T-helper 1 cell treated with Interleukin-12 subunit alpha and Interleukin-12 subunit beta and Interleukin-4 antibody, amounts not matched to agents 30 μg/mL and 1 μg/mL, for 36 hours (primary cell): Measurements from ENCODE around the gene EFHC1.

Experiments used
- H3K27ac Mint-ChIP-seq: one replicate; pipeline ENCODE4 v1.8.0; 2021; ENCODE audit warnings: mild to moderate bottlenecking, mixed read lengths
- H3K27me3 Mint-ChIP-seq: one replicate; pipeline ENCODE4 v1.8.0; 2021; ENCODE audit warnings: low read depth, mixed read lengths
- H3K36me3 Mint-ChIP-seq: one replicate; pipeline ENCODE4 v1.8.0; 2021; ENCODE audit warnings: low read depth, mixed read lengths
- H3K4me1 Mint-ChIP-seq: one replicate; pipeline ENCODE4 v1.8.0; 2021; ENCODE audit warnings: low read depth, mixed read lengths
- H3K4me3 Mint-ChIP-seq: one replicate; pipeline ENCODE4 v1.8.0; 2021; ENCODE audit warnings: mild to moderate bottlenecking, moderate library complexity, mixed read lengths
- H3K9me3 Mint-ChIP-seq: one replicate; pipeline ENCODE4 v1.8.0; 2021; ENCODE audit warnings: mixed read lengths

EFHC1 gene

GRCh38 chr6:52558266-52559000, 138.3 kb downstream of the EFHC1 start:
- Mint-ChIP-seq H3K9me3 (no peaks in the 10 kb centered on the region), H3K27ac (no peak overlapping the region), H3K27me3 (peaks cover 1% of the 10 kb centered on the region), H3K4me1 (no peaks in the 10 kb centered on the region), H3K36me3 (no peaks in the 10 kb centered on the region), H3K4me3 (no peak overlapping the region)

- no peak overlapping the region for H3K27ac Mint-ChIP-seq
- H3K4me1 Mint-ChIP-seq = peaks cover 2% of the 10 kb centered on the region
- H3K9me3 Mint-ChIP-seq = no peaks in the 10 kb centered on the region
- H3K4me3 Mint-ChIP-seq = no peak overlapping the region
- H3K36me3 Mint-ChIP-seq = no peaks in the 10 kb centered on the region
- H3K27me3 Mint-ChIP-seq = no peaks in the 10 kb centered on the region
Observed at GRCh38 chr6:52560462-52560861, 140.3 kb downstream of the EFHC1 start.

- Mint-ChIP-seq H3K27ac (no peak overlapping the region), H3K4me3 (no peak overlapping the region), H3K4me1 (peaks cover 10% of the 10 kb centered on the region)
Observed at GRCh38 chr6:52562911-52563310, 142.8 kb downstream of the EFHC1 start.

GRCh38 chr6:52564856-52565255, 144.7 kb downstream of the EFHC1 start:
- no peak overlapping the region for H3K27ac Mint-ChIP-seq
- H3K4me1 Mint-ChIP-seq = peaks cover 10% of the 10 kb centered on the region
- no peaks in the 10 kb centered on the region for H3K9me3 Mint-ChIP-seq

More at GRCh38 chr6:52562911-52563310, 142.8 kb downstream of the EFHC1 start:
- Mint-ChIP-seq H3K9me3 (no peaks in the 10 kb centered on the region), H3K36me3 (no peaks in the 10 kb centered on the region), H3K27me3 (no peaks in the 10 kb centered on the region)

GRCh38 chr6:52566201-52566600, 146.1 kb downstream of the EFHC1 start:
- H3K36me3 Mint-ChIP-seq = no peaks in the 10 kb centered on the region
- no peaks in the 10 kb centered on the region for H3K9me3 Mint-ChIP-seq
- H3K4me1 Mint-ChIP-seq = peaks cover 10% of the 10 kb centered on the region
- H3K4me3 Mint-ChIP-seq = no peak overlapping the region
- H3K27me3 Mint-ChIP-seq = no peaks in the 10 kb centered on the region
- no peak overlapping the region for H3K27ac Mint-ChIP-seq

More at GRCh38 chr6:52564856-52565255, 144.7 kb downstream of the EFHC1 start:
- Mint-ChIP-seq H3K4me3 (no peak overlapping the region), H3K27me3 (no peaks in the 10 kb centered on the region), H3K36me3 (no peaks in the 10 kb centered on the region)

GRCh38 chr6:52566853-52567279, 146.7 kb downstream of the EFHC1 start:
- Mint-ChIP-seq H3K27ac (no peak overlapping the region), H3K27me3 (no peaks in the 10 kb centered on the region), H3K4me3 (no peak overlapping the region), H3K9me3 (no peaks in the 10 kb centered on the region), H3K4me1 (peaks cover 10% of the 10 kb centered on the region), H3K36me3 (no peaks in the 10 kb centered on the region)

- Mint-ChIP-seq H3K27ac (no peak overlapping the region), H3K36me3 (no peaks in the 10 kb centered on the region), H3K4me1 (peaks cover 14% of the 10 kb centered on the region), H3K9me3 (no peaks in the 10 kb centered on the region), H3K27me3 (no peaks in the 10 kb centered on the region), H3K4me3 (no peak overlapping the region)
Observed at GRCh38 chr6:52568320-52568719, 148.2 kb downstream of the EFHC1 start.

GRCh38 chr6:52570291-52570700, 150.2 kb downstream of the EFHC1 start:
- peaks cover 3% of the 10 kb centered on the region for H3K27me3 Mint-ChIP-seq
- H3K4me3 Mint-ChIP-seq = no peak overlapping the region
- H3K27ac Mint-ChIP-seq = no peak overlapping the region
- H3K4me1 Mint-ChIP-seq = peaks cover 26% of the 10 kb centered on the region
- peaks cover 2% of the 10 kb centered on the region for H3K36me3 Mint-ChIP-seq
- no peaks in the 10 kb centered on the region for H3K9me3 Mint-ChIP-seq

- Mint-ChIP-seq H3K4me1 (peaks cover 31% of the 10 kb centered on the region), H3K36me3 (peaks cover 5% of the 10 kb centered on the region)
Observed at GRCh38 chr6:52571099-52571755, 151.1 kb downstream of the EFHC1 start.

GRCh38 chr6:52572536-52572935, 152.4 kb downstream of the EFHC1 start:
- Mint-ChIP-seq H3K4me1 (peaks cover 27% of the 10 kb centered on the region), H3K36me3 (peaks cover 5% of the 10 kb centered on the region), H3K9me3 (no peaks in the 10 kb centered on the region), H3K4me3 (no peak overlapping the region), H3K27me3 (peaks cover 7% of the 10 kb centered on the region), H3K27ac (no peak overlapping the region)

More at GRCh38 chr6:52571099-52571755, 151.1 kb downstream of the EFHC1 start:
- no peaks in the 10 kb centered on the region for H3K9me3 Mint-ChIP-seq
- peaks cover 7% of the 10 kb centered on the region for H3K27me3 Mint-ChIP-seq
- H3K4me3 Mint-ChIP-seq = no peak overlapping the region
- no peak overlapping the region for H3K27ac Mint-ChIP-seq

GRCh38 chr6:52573295-52573694, 153.2 kb downstream of the EFHC1 start:
- no peaks in the 10 kb centered on the region for H3K9me3 Mint-ChIP-seq
- peaks cover 28% of the 10 kb centered on the region for H3K4me1 Mint-ChIP-seq
- peaks cover 5% of the 10 kb centered on the region for H3K36me3 Mint-ChIP-seq
- H3K27ac Mint-ChIP-seq = no peak overlapping the region
- H3K4me3 Mint-ChIP-seq = no peak overlapping the region
- peaks cover 7% of the 10 kb centered on the region for H3K27me3 Mint-ChIP-seq
